Vagina (tissue), 2 donors: ENCODE data around the gene KIF1B.

Source experiments
- CTCF ChIP-seq, 3 experiments: fragments of 450-650 bp in 2 of 3; fragments of 200-600 bp in 1 of 3; sonication (generic) in 1 of 3; IDR thresholded peaks; one replicate each; pipeline ENCODE4 v1.5.1; 2017 to 2019; ENCODE audit warnings: antibody characterized with exemption in 3 of 3, mild to moderate bottlenecking in 2 of 3, moderate library complexity in 2 of 3
- POLR2A ChIP-seq, 2 donors: fragments of 450-650 bp; IDR thresholded peaks; one replicate each; pipeline ENCODE4 v1.6.1; 2017; ENCODE audit warnings: antibody characterized with exemption in 2 of 2, mild to moderate bottlenecking in 2 of 2, moderate library complexity in 2 of 2
- POLR2AphosphoS5 ChIP-seq, 2 donors: sonication (generic); formaldehyde crosslinking; IDR thresholded peaks; one replicate each; pipeline ENCODE4 v1.9.0; 2017; ENCODE audit warnings: antibody characterized with exemption in 2 of 2, mild to moderate bottlenecking in 2 of 2, low read depth in 1 of 2; ENCODE audit not compliant: insufficient read depth in 1 of 2

GRCh38 chr1:10324627-10325026 lies 114.3 kb downstream of the KIF1B start:
- TF ChIP-seq POLR2AphosphoS5 (IDR thresholded peaks at IDR 0.05; ENCODE audit: insufficient read depth in 1 of 2, low read depth in 1 of 2): no peak
- TF ChIP-seq CTCF (IDR thresholded peaks at IDR 0.05): no peak
- no peak for TF ChIP-seq POLR2A (IDR thresholded peaks at IDR 0.05)
